Sigmoid colon (tissue), 7 donors: ENCODE results near the gene PAQR4. TPM values are rescaled to one million over a fixed set of nuclear protein-coding genes. Genes with fewer than 3 reads are reported as not detected.

Source experiments
- DNase-seq: peaks from one replicate; pipeline ENCODE4 v3.0.0-alpha.2; 2019
- H3K27ac ChIP-seq, 4 donors: fragments of 200-600 bp; sonication (generic); one replicate each; pipeline ENCODE4 v1.5.1; 2016 to 2019; ENCODE audit warnings: mild to moderate bottlenecking in 1 of 4
- H3K27me3 ChIP-seq, 3 donors: fragments of 200-600 bp; sonication (generic); one replicate each; pipeline ENCODE4 v1.5.1; 2019; ENCODE audit warnings: mild to moderate bottlenecking in 1 of 3
- H3K36me3 ChIP-seq, 4 donors: fragments of 200-600 bp; sonication (generic); one replicate each; pipeline ENCODE4 v1.5.1; 2016 to 2019
- H3K4me1 ChIP-seq, 4 donors: fragments of 200-600 bp; sonication (generic); one replicate each; pipeline ENCODE4 v1.5.1; 2017 to 2019
- H3K4me3 ChIP-seq, 4 donors: fragments of 200-600 bp; sonication (generic); one replicate each; pipeline ENCODE4 v1.5.1; 2017 to 2019; ENCODE audit warnings: mild to moderate bottlenecking in 2 of 4, moderate library complexity in 1 of 4
- H3K9me3 ChIP-seq, 4 donors: fragments of 200-600 bp in 3 of 4; sonication (generic) in 3 of 4; one replicate each; pipeline versions ENCODE4 v1.5.1 to v1.6.1; 2013 to 2019
- CTCF ChIP-seq, 4 experiments: fragments of 450-650 bp in 3 of 4; fragments of 200-600 bp in 1 of 4; IDR thresholded peaks; one replicate each; pipeline ENCODE4 v1.5.1; 2016 to 2019; ENCODE audit warnings: antibody characterized with exemption in 4 of 4, mild to moderate bottlenecking in 3 of 4, moderate library complexity in 2 of 4
- EP300 ChIP-seq, 4 donors: sonication (generic); formaldehyde crosslinking; IDR thresholded peaks; one replicate each; pipeline ENCODE4 v1.6.1; 2017; ENCODE audit warnings: antibody characterized with exemption in 4 of 4
- POLR2A ChIP-seq, 2 donors: fragments of 450-650 bp; IDR thresholded peaks; one replicate each; pipeline ENCODE4 v1.6.1; 2016; ENCODE audit warnings: antibody characterized with exemption in 2 of 2, mild to moderate bottlenecking in 2 of 2, moderate library complexity in 2 of 2
- POLR2AphosphoS5 ChIP-seq, 4 donors: sonication (generic); formaldehyde crosslinking; IDR thresholded peaks; one replicate each; pipeline ENCODE4 v1.6.1; 2017; ENCODE audit warnings: antibody characterized with exemption in 4 of 4
- WGBS, 2 donors: extraction: QIAGEN DNeasy Blood & Tissue Kit; methylation state at CpG; one replicate each; pipeline ENCODE4 v1.1.7; 2013; 5-methylcytosine and 5-hydroxymethylcytosine counted together
- intact Hi-C: fragments of 100-400 bp; cut with DNase I; formaldehyde crosslinking; loops from one replicate; pipeline ENCODE4 v1.15.1; 2023
- polyA plus RNA-seq, 3 donors: library from polyadenylated mRNA; stranded (reverse); fragments of 200-250 nt; gene quantifications; one replicate each; pipeline ENCODE4 v1.2.3, GENCODE V29; 2013
- total RNA-seq, 4 donors: library from RNA; depleted of rRNA; stranded (reverse); fragments of >200 nt; gene quantifications; one replicate each; pipeline ENCODE4 v1.1.0, GENCODE V29; 2016
- donor health status: healthy with polysubstance abuse.
- donor health status: Bipolar disorder and iron deficiency.
- donor health status: healthy.

The PAQR4 gene
- total and polyA plus RNA-seq, 7 donors: 0.83 to 22.1 (median 3.6) TPM

DNA sequence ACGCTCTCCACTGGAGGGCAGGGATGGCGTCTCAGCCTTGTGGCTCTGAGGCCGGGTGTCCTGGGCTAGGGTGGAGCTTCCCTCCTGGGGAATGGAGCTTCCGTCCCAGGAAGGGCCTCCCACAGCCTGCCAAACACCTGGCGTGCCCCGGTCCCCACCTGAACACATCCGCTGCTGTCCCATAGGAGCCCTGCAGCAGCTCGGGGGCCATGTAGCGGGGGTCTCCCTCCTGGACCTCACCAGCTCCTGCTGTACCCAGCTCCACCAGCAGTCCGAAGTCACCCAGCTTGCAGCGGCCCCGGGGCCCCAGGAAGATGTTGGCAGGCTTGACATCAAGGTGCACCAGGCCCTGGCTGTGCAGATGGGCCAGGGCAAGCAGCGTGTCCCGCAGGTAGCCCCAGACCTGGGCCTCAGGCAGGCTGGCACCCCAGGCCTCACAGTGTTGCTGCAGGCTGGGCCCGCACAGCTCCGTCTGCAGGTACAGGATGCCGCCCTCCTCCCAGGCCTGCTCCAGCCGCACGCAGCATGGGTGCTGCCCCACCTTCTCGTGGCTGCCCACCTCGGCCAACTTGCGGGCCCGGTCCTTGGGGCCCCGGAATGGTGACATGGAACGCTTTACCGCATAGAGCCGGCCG lies 6.1 kb downstream of the PAQR4 start:
- no peak overlapping the region for H3K4me3 ChIP-seq
- intact Hi-C loops: no loop called here
- no peaks in the 10 kb centered on the region for H3K9me3 ChIP-seq
- H3K36me3 ChIP-seq: no peaks in the 10 kb centered on the region
- peaks cover 0 to 12% (median 10%) of the 10 kb centered on the region in 4 donors for H3K4me1 ChIP-seq
- DNase-seq: no peak
- no peak for TF ChIP-seq POLR2A (IDR thresholded peaks at IDR 0.05)
- TF ChIP-seq POLR2AphosphoS5 (IDR thresholded peaks at IDR 0.05): no peak
- no peak for TF ChIP-seq EP300 (IDR thresholded peaks at IDR 0.05)
- no peak for TF ChIP-seq CTCF (IDR thresholded peaks at IDR 0.05)
- 94 to 95% methylated on average over 28 of the region's 28 CpGs for WGBS, 2 donors
- peaks cover 7 to 38% (median 13%) of the 10 kb centered on the region in 3 donors for H3K27me3 ChIP-seq
- no peak overlapping the region for H3K27ac ChIP-seq

DNA sequence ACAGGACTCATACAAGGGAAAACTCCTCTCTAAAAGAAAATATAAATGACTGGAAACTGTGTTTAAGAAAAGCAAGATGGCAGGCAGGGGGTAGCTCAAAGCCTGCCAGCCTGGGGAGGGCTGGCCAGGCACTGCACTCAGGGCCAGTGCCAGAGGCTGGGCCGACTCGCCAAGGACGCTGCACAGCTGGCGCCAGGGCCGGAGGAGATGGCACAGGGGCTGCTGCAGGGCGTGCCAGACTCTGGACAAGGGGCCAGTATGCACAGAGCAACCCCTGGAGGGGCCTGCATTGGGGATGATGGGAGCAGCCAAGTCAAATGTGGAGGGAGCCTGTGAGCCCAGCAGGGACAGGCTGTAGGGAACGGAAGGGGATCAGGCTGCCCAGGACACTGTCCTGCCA lies 7.1 kb downstream of the PAQR4 start:
- intact Hi-C loops: no loop called here
- 86 to 94% methylated on average over 7 of the region's 7 CpGs for WGBS, 2 donors

GRCh38 chr16:2976673-2977072 lies 7.5 kb downstream of the PAQR4 start:
- Histone ChIP-seq H3K9me3 (no peaks in the 10 kb centered on the region), H3K27me3 (peaks cover 7 to 28% (median 9%) of the 10 kb centered on the region in 3 donors), H3K36me3 (no peaks in the 10 kb centered on the region), H3K4me1 (peaks cover 0 to 18% (median 15%) of the 10 kb centered on the region in 4 donors), H3K27ac (no peak overlapping the region), H3K4me3 (no peak overlapping the region)
- WGBS, 2 donors: 71 to 89% methylated on average over 15 of the region's 15 CpGs
- no peak for DNase-seq
- intact Hi-C loops: no loop called here
- no peak for TF ChIP-seq CTCF (IDR thresholded peaks at IDR 0.05)
- TF ChIP-seq EP300 (IDR thresholded peaks at IDR 0.05): no peak
- TF ChIP-seq POLR2A (IDR thresholded peaks at IDR 0.05): no peak
- TF ChIP-seq POLR2AphosphoS5 (IDR thresholded peaks at IDR 0.05): no peak

More for the DNA sequence above, 7.1 kb downstream of the PAQR4 start:
- no peak for TF ChIP-seq CTCF (IDR thresholded peaks at IDR 0.05)
- TF ChIP-seq EP300 (IDR thresholded peaks at IDR 0.05): no peak
- TF ChIP-seq POLR2AphosphoS5 (IDR thresholded peaks at IDR 0.05): no peak
- TF ChIP-seq POLR2A (IDR thresholded peaks at IDR 0.05): no peak
- no peak for DNase-seq
- H3K36me3 ChIP-seq: no peaks in the 10 kb centered on the region
- no peak overlapping the region for H3K27ac ChIP-seq
- H3K9me3 ChIP-seq: no peaks in the 10 kb centered on the region
- peaks cover 7 to 29% (median 9%) of the 10 kb centered on the region in 3 donors for H3K27me3 ChIP-seq
- peaks cover 0 to 15% (median 13%) of the 10 kb centered on the region in 4 donors for H3K4me1 ChIP-seq
- H3K4me3 ChIP-seq: no peak overlapping the region

GRCh38 chr16:2977440-2977839 lies 8.3 kb downstream of the PAQR4 start:
- no peak for TF ChIP-seq POLR2A (IDR thresholded peaks at IDR 0.05)
- Histone ChIP-seq H3K9me3 (no peaks in the 10 kb centered on the region), H3K36me3 (no peaks in the 10 kb centered on the region), H3K4me1 (peaks cover 0 to 18% (median 15%) of the 10 kb centered on the region in 4 donors), H3K27me3 (peaks cover 7 to 28% (median 9%) of the 10 kb centered on the region in 3 donors), H3K4me3 (no peak overlapping the region), H3K27ac (no peak overlapping the region)
- no peak for DNase-seq
- 19 to 72% methylated on average over 6 of the region's 6 CpGs for WGBS, 2 donors
- intact Hi-C loops: no loop called here

GRCh38 chr16:2979669-2980226 lies 10.6 kb downstream of the PAQR4 start:
- Histone ChIP-seq H3K27me3 (peaks cover 7 to 28% (median 9%) of the 10 kb centered on the region in 3 donors), H3K36me3 (no peaks in the 10 kb centered on the region), H3K27ac (no peak overlapping the region), H3K4me1 (peaks cover 0 to 27% (median 23%) of the 10 kb centered on the region in 4 donors), H3K4me3 (peak overlapping the region; percentile 65 to 90 (median 72)), H3K9me3 (no peaks in the 10 kb centered on the region)
- DNase-seq: no peak
- intact Hi-C loops: loop anchor here (5.0 kb wide), 1 partner anchor 52 kb away; no protein-coding TSS in a partner anchor
- TF ChIP-seq POLR2A (IDR thresholded peaks at IDR 0.05) (no peak), POLR2AphosphoS5 (IDR thresholded peaks at IDR 0.05) (no peak), EP300 (IDR thresholded peaks at IDR 0.05) (no peak), CTCF (IDR thresholded peaks at IDR 0.05) (no peak)
- 2 to 8% methylated on average over 43 of the region's 43 CpGs for WGBS, 2 donors
